ENCODE data around the gene PREX1. TPM values are rescaled to one million over a fixed set of nuclear protein-coding genes. Genes with fewer than 3 reads are reported as not detected.

PREX1 gene
- total and polyA plus RNA-seq, 2 donors from 2014 or later, result 8.5 to 38.2 TPM

GRCh38 chr20:48623176-48623905 lies 204.5 kb downstream of the PREX1 start:
- no peak for TF ChIP-seq CTCF (IDR thresholded peaks at IDR 0.05; ENCODE audit: borderline replicate concordance, extremely low read depth, insufficient read depth)
- Histone ChIP-seq H3K36me3 (ENCODE audit: control insufficient read depth in 2 of 3, insufficient read depth in 3 of 3, low read length in 3 of 3) (no peaks in the 10 kb centered on the region), H3K4me1 (ENCODE audit: control insufficient read depth in 2 of 3, insufficient read depth in 2 of 3, low read depth in 1 of 3, low read length in 3 of 3) (peaks cover 0 to 9% (median 4%) of the 10 kb centered on the region in 3 donors), H3K27me3 (ENCODE audit: control insufficient read depth, insufficient read depth, low read length) (no peaks in the 10 kb centered on the region), H3K27ac (ENCODE audit: low read depth in 2 of 2, low read length in 2 of 2) (no peak overlapping the region), H3K9ac (ENCODE audit: low read length in 3 of 3) (no peak overlapping the region), H3K9me3 (ENCODE audit: control insufficient read depth in 2 of 3, insufficient read depth in 1 of 3, low read length in 3 of 3) (no peaks in the 10 kb centered on the region), H3K4me3 (ENCODE audit: low read length in 3 of 3) (no peak overlapping the region)
- intact Hi-C loops (cut with DNase I), result loop anchor here (5.0 kb wide), 1 partner anchor 956 kb away; no protein-coding TSS in a partner anchor
- no peak for FAIRE-seq
- DNase-seq, result peak in 1 of 5 donors; percentile 52

- DNase-seq (peak in 4 of 5 donors; percentile 39 to 41 (median 40)), FAIRE-seq (no peak)
- no peaks in the 10 kb centered on the region for H3K9me3 ChIP-seq (ENCODE audit: control insufficient read depth in 2 of 3, insufficient read depth in 1 of 3, low read length in 3 of 3)
- H3K27me3 ChIP-seq (ENCODE audit: control insufficient read depth, insufficient read depth, low read length), result no peaks in the 10 kb centered on the region
- H3K36me3 ChIP-seq (ENCODE audit: control insufficient read depth in 2 of 3, insufficient read depth in 3 of 3, low read length in 3 of 3), result no peaks in the 10 kb centered on the region
- intact Hi-C loops (cut with DNase I), result loop anchor here (5.0 kb wide), 1 partner anchor 955 kb away; no protein-coding TSS in a partner anchor
- TF ChIP-seq CTCF (IDR thresholded peaks at IDR 0.05; ENCODE audit: borderline replicate concordance, extremely low read depth, insufficient read depth), result no peak
- H3K9ac ChIP-seq (ENCODE audit: low read length in 3 of 3), result no peak overlapping the region
- H3K4me3 ChIP-seq (ENCODE audit: low read length in 3 of 3), result no peak overlapping the region
- H3K4me1 ChIP-seq (ENCODE audit: control insufficient read depth in 2 of 3, insufficient read depth in 2 of 3, low read depth in 1 of 3, low read length in 3 of 3), result peaks cover 0 to 9% (median 4%) of the 10 kb centered on the region in 3 donors
- no peak overlapping the region for H3K27ac ChIP-seq (ENCODE audit: low read depth in 2 of 2, low read length in 2 of 2)
Measured at GRCh38 chr20:48622421-48622820, 205.4 kb downstream of the PREX1 start.

- Histone ChIP-seq H3K27me3 (ENCODE audit: control insufficient read depth, insufficient read depth, low read length) (no peaks in the 10 kb centered on the region), H3K36me3 (ENCODE audit: control insufficient read depth in 2 of 3, insufficient read depth in 3 of 3, low read length in 3 of 3) (no peaks in the 10 kb centered on the region), H3K27ac (ENCODE audit: low read depth in 2 of 2, low read length in 2 of 2) (no peak overlapping the region), H3K9ac (ENCODE audit: low read length in 3 of 3) (peak overlapping the region in 1 of 3 donors; percentile 51), H3K4me3 (ENCODE audit: low read length in 3 of 3) (no peak overlapping the region), H3K4me1 (ENCODE audit: control insufficient read depth in 2 of 3, insufficient read depth in 2 of 3, low read depth in 1 of 3, low read length in 3 of 3) (peaks cover 0 to 9% (median 4%) of the 10 kb centered on the region in 3 donors), H3K9me3 (ENCODE audit: control insufficient read depth in 2 of 3, insufficient read depth in 1 of 3, low read length in 3 of 3) (no peaks in the 10 kb centered on the region)
- TF ChIP-seq CTCF (IDR thresholded peaks at IDR 0.05; ENCODE audit: borderline replicate concordance, extremely low read depth, insufficient read depth), result no peak
- FAIRE-seq, result no peak
- intact Hi-C loops (cut with DNase I), result loop anchor here (5.0 kb wide), 1 partner anchor 954 kb away; no protein-coding TSS in a partner anchor
- DNase-seq, result peak in 2 of 5 donors; percentile 70 to 75
Measured at GRCh38 chr20:48621376-48622078, 206.3 kb downstream of the PREX1 start.

Measured in kidney (tissue), 14 donors.